Neural cell (in vitro differentiated cells): Measurements from ENCODE around the gene SCAANT1. TPM values are rescaled to one million over a fixed set of nuclear protein-coding genes. Genes with fewer than 3 reads are reported as not detected.

Source experiments
- H2AFZ ChIP-seq: fragments of 200-600, 300-800 bp; sonication (generic), shearing (Covaris generic); 2 replicates; pipeline ENCODE4 v1.6.0; 2014; ENCODE audit warnings: low read depth, mild to moderate bottlenecking, antibody characterized with exemption, low read length, moderate library complexity
- H3F3A ChIP-seq: fragments of 200-600 bp; shearing (Covaris generic); 2 replicates; pipeline ENCODE4 v1.6.1; 2016; ENCODE audit warnings: mild to moderate bottlenecking, moderate library complexity, mixed read lengths, antibody characterized with exemption, low read length; ENCODE audit not compliant: insufficient read depth, poor library complexity, severe bottlenecking
- H3K27ac ChIP-seq: fragments of 200-600, 300-800 bp; sonication (generic), shearing (Covaris generic); 2 replicates; pipeline ENCODE4 v1.5.1; 2014; ENCODE audit warnings: mild to moderate bottlenecking, low read length, moderate library complexity
- H3K27me3 ChIP-seq: fragments of 300-800, 200-600 bp; sonication (generic), shearing (Covaris generic); 2 replicates; pipeline ENCODE4 v1.6.0; 2014; ENCODE audit warnings: mild to moderate bottlenecking, low read depth, low read length, moderate library complexity; ENCODE audit not compliant: insufficient read depth
- H3K36me3 ChIP-seq: fragments of 300-800, 200-600 bp; sonication (generic), shearing (Covaris generic); 2 replicates; pipeline ENCODE4 v1.5.1; 2014; ENCODE audit warnings: mild to moderate bottlenecking, antibody characterized with exemption, low read length, moderate library complexity; ENCODE audit not compliant: insufficient read depth
- H3K4me2 ChIP-seq: fragments of 300-800, 200-600 bp; sonication (generic), shearing (Covaris generic); 2 replicates; pipeline ENCODE4 v1.6.0; 2014; ENCODE audit warnings: mild to moderate bottlenecking, low read length
- H3K4me3 ChIP-seq: fragments of 300-800, 200-600 bp; sonication (generic), shearing (Covaris generic); 2 replicates; pipeline ENCODE4 v1.5.1; 2014; ENCODE audit warnings: mild to moderate bottlenecking, low read length, moderate library complexity
- H3K79me2 ChIP-seq: fragments of 200-600 bp; shearing (Covaris generic); replicated peaks from 2 replicates; pipeline ENCODE4 v1.6.0; 2014; ENCODE audit warnings: mild to moderate bottlenecking, low read length, moderate library complexity; ENCODE audit not compliant: insufficient read depth
- H3K9ac ChIP-seq: fragments of 300-800, 200-600 bp; sonication (generic), shearing (Covaris generic); 2 replicates; pipeline ENCODE4 v1.6.1; 2016; ENCODE audit warnings: mild to moderate bottlenecking, low read length, mixed read lengths
- H3K9me2 ChIP-seq: fragments of 200-600 bp; shearing (Covaris generic); 2 replicates; pipeline ENCODE4 v1.6.1; 2016; ENCODE audit warnings: mild to moderate bottlenecking, low read length, mixed read lengths; ENCODE audit not compliant: insufficient read depth
- H3K9me3 ChIP-seq: fragments of 200-600, 300-800 bp; sonication (generic), shearing (Covaris generic); 2 replicates; pipeline ENCODE4 v1.6.1; 2016; ENCODE audit warnings: mild to moderate bottlenecking, mixed run types, low read length, moderate library complexity, mixed read lengths
- H4K20me1 ChIP-seq: fragments of 200-600 bp; shearing (Covaris generic); 2 replicates; pipeline ENCODE4 v1.6.1; 2016; ENCODE audit warnings: mild to moderate bottlenecking, mixed run types; ENCODE audit not compliant: insufficient read depth
- EP300 ChIP-seq: fragments of 450-650 bp; conservative IDR thresholded peaks from 2 replicates; pipeline ENCODE4 v1.6.1; 2014; ENCODE audit warnings: antibody characterized with exemption, mild to moderate bottlenecking, moderate library complexity; ENCODE audit not compliant: poor library complexity, severe bottlenecking
- EZH2 ChIP-seq: fragments of 200-600, 300-800 bp; shearing (Covaris generic), sonication (generic); IDR thresholded peaks from 2 replicates; pipeline ENCODE4 v1.6.1; 2014; ENCODE audit warnings: antibody characterized with exemption, low read length, borderline replicate concordance, mild to moderate bottlenecking; ENCODE audit not compliant: insufficient read depth, poor library complexity, severe bottlenecking
- MXI1 ChIP-seq: fragments of 450-650 bp; conservative IDR thresholded peaks from 2 replicates; pipeline ENCODE4 v1.6.1; 2014; ENCODE audit warnings: antibody characterized with exemption, mild to moderate bottlenecking; ENCODE audit not compliant: poor library complexity, severe bottlenecking
- POLR2AphosphoS5 ChIP-seq: IDR thresholded peaks from 2 replicates; pipeline ENCODE4 v1.6.1; 2012
- RAD21 ChIP-seq: fragments of 450-650 bp; conservative IDR thresholded peaks from 2 replicates; pipeline ENCODE4 v1.6.1; 2014; ENCODE audit warnings: antibody characterized with exemption, mild to moderate bottlenecking, moderate library complexity
- SMC3 ChIP-seq: fragments of 450-650 bp; conservative IDR thresholded peaks from 2 replicates; pipeline ENCODE4 v1.6.1; 2014; ENCODE audit warnings: antibody characterized with exemption, mild to moderate bottlenecking, moderate library complexity; ENCODE audit not compliant: poor library complexity
- TAF1 ChIP-seq: IDR thresholded peaks from 2 replicates; pipeline ENCODE4 v1.6.1; 2012; ENCODE audit warnings: low read depth
- polyA plus RNA-seq: library from polyadenylated mRNA; depleted of rRNA; stranded (reverse); fragments of >200 nt; gene quantifications from 2 replicates; pipeline ENCODE4 v1.2.3, GENCODE V29; 2014
- TF ChIP-seq, protein P1 (sequence below): IDR thresholded peaks from 2 replicates; pipeline ENCODE4 v1.6.1; 2012; ENCODE audit warnings: borderline replicate concordance
- TF ChIP-seq, protein P2 (sequence below): fragments of 450-650 bp; IDR thresholded peaks from 2 replicates; pipeline ENCODE4 v1.5.1; 2014; ENCODE audit warnings: antibody characterized with exemption, mild to moderate bottlenecking, moderate library complexity; ENCODE audit not compliant: poor library complexity, severe bottlenecking

The SCAANT1 gene
- polyA plus RNA-seq, 1 donor from 2014 or later = not detected

DNA sequence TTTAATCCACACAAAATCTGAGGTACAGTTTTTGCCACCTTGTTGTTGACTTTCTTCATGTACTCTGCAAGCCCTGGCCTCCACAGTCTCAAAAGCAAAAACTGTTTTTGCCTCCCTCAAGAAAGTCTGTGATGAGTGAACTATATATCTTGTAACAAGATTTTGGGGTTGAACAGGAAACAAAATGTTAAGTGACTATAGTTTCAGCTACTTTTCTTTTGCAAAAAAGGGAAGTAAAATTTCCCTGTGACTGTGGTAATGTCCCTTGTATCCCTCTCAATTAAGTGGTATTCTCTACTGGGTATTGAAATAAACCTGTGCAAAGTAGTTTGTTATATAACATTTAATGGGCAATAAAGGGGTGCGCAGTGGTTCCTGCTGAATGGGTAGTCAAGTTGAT, 21.3 kb upstream of the SCAANT1 start:
- Histone ChIP-seq H3K9me3 (no peaks in the 10 kb centered on the region), H3F3A (no peaks in the 10 kb centered on the region), H3K36me3 (no peaks in the 10 kb centered on the region), H3K79me2 (no peaks in the 10 kb centered on the region), H3K4me3 (no peak overlapping the region), H2AFZ (no peak overlapping the region), H3K27ac (no peak overlapping the region), H4K20me1 (no peaks in the 10 kb centered on the region), H3K4me2 (no peak overlapping the region), H3K9ac (no peak overlapping the region), H3K27me3 (no peaks in the 10 kb centered on the region), H3K9me2 (no peaks in the 10 kb centered on the region)
- TF ChIP-seq, protein P1, sequence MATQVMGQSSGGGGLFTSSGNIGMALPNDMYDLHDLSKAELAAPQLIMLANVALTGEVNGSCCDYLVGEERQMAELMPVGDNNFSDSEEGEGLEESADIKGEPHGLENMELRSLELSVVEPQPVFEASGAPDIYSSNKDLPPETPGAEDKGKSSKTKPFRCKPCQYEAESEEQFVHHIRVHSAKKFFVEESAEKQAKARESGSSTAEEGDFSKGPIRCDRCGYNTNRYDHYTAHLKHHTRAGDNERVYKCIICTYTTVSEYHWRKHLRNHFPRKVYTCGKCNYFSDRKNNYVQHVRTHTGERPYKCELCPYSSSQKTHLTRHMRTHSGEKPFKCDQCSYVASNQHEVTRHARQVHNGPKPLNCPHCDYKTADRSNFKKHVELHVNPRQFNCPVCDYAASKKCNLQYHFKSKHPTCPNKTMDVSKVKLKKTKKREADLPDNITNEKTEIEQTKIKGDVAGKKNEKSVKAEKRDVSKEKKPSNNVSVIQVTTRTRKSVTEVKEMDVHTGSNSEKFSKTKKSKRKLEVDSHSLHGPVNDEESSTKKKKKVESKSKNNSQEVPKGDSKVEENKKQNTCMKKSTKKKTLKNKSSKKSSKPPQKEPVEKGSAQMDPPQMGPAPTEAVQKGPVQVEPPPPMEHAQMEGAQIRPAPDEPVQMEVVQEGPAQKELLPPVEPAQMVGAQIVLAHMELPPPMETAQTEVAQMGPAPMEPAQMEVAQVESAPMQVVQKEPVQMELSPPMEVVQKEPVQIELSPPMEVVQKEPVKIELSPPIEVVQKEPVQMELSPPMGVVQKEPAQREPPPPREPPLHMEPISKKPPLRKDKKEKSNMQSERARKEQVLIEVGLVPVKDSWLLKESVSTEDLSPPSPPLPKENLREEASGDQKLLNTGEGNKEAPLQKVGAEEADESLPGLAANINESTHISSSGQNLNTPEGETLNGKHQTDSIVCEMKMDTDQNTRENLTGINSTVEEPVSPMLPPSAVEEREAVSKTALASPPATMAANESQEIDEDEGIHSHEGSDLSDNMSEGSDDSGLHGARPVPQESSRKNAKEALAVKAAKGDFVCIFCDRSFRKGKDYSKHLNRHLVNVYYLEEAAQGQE = no peak
- no peak for TF ChIP-seq EP300
- TF ChIP-seq MXI1 = no peak
- TF ChIP-seq EZH2 = no peak
- TF ChIP-seq POLR2AphosphoS5 = no peak
- TF ChIP-seq, protein P2, sequence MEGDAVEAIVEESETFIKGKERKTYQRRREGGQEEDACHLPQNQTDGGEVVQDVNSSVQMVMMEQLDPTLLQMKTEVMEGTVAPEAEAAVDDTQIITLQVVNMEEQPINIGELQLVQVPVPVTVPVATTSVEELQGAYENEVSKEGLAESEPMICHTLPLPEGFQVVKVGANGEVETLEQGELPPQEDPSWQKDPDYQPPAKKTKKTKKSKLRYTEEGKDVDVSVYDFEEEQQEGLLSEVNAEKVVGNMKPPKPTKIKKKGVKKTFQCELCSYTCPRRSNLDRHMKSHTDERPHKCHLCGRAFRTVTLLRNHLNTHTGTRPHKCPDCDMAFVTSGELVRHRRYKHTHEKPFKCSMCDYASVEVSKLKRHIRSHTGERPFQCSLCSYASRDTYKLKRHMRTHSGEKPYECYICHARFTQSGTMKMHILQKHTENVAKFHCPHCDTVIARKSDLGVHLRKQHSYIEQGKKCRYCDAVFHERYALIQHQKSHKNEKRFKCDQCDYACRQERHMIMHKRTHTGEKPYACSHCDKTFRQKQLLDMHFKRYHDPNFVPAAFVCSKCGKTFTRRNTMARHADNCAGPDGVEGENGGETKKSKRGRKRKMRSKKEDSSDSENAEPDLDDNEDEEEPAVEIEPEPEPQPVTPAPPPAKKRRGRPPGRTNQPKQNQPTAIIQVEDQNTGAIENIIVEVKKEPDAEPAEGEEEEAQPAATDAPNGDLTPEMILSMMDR = no peak
- no peak for TF ChIP-seq TAF1
- no peak for TF ChIP-seq RAD21
- TF ChIP-seq SMC3 = no peak

DNA sequence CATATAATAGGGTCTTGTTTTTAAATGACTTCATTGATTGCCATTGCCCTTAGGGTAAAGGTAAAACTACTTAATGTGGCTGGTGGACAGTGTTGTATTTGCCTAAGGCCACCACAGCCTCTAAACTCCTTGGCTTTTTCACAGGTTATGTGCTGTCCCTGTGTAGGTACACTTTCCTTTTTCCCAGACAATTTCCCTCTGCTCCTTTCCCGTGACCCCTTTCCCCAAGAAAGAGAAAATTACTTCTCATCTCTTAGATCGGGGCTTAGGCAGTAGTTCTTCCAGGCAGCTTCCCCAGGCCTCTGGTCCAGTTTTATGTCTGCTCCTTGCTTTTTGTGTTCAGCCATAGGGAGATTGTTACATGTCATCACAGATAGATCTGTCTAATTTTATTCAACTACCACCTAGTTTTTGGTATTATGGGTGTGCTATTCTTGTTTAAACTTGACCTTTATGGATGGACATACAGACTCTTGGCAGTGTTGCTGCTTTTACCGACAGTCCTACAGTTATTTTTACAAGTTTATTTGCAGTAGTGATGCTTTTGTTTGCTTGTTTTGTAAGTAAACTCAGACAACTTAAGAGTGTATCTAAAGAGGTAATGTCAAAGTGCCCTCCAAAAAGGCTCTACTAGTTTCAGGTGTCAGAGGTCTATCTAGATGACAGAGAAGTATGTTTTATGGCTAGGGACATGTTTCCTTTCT, 20.5 kb upstream of the SCAANT1 start:
- H3K9me3 ChIP-seq = no peaks in the 10 kb centered on the region
- no peak overlapping the region for H2AFZ ChIP-seq
- no peaks in the 10 kb centered on the region for H3K36me3 ChIP-seq
- H4K20me1 ChIP-seq = no peaks in the 10 kb centered on the region
- no peak overlapping the region for H3K4me2 ChIP-seq
- no peak overlapping the region for H3K27ac ChIP-seq
- TF ChIP-seq MXI1 = no peak
- no peaks in the 10 kb centered on the region for H3K79me2 ChIP-seq
- no peak overlapping the region for H3K4me3 ChIP-seq
- no peak overlapping the region for H3K9ac ChIP-seq
- no peaks in the 10 kb centered on the region for H3K9me2 ChIP-seq
- no peaks in the 10 kb centered on the region for H3F3A ChIP-seq
- no peaks in the 10 kb centered on the region for H3K27me3 ChIP-seq
